22Rv1 (cell line): ENCODE results near the gene ANKS1B.

ENCODE experiments used
- H3K27ac ChIP-seq: fragments of 450-650 bp; 2 replicates; pipeline ENCODE4 v1.5.1; 2017
- ZFX ChIP-seq: fragments of 450-650 bp; IDR thresholded peaks from 2 replicates; pipeline ENCODE4 v1.6.1; 2017; ENCODE audit warnings: antibody characterized with exemption, borderline replicate concordance
- TF ChIP-seq, protein P1 (sequence below): fragments of 450-650 bp; IDR thresholded peaks from 2 replicates; pipeline ENCODE4 v1.5.1; 2017; ENCODE audit warnings: mild to moderate bottlenecking

Gene ANKS1B

DNA sequence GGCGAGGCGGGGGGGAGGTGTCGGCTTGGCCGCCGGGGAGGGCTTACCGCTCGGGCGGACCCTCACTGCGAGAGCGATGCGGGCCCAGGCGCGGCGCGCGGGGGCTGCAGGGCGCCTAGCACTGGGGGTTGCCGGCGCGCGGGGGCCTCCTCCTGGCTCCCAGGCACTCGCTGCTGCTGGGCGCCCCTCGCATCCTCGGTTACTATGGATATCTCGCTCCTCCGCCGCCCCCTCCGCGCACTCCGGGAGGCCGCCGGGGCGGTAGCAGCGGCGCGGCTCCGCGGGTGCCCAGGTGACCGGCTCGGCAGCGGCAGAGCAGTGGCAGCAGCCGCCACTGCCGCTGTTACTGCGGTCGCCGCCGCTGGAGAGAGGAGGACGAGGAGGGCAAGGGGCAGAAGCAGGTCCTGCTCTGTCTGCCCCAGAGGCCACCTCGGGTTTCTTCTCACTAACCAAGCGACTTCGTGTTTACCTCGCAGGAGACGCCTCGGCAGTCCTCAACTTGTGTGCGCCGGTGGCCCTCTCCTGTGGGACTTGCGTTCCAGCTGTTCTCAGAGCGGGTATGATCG, 1089.6 kb downstream of the ANKS1B start:
- TF ChIP-seq, protein P1, sequence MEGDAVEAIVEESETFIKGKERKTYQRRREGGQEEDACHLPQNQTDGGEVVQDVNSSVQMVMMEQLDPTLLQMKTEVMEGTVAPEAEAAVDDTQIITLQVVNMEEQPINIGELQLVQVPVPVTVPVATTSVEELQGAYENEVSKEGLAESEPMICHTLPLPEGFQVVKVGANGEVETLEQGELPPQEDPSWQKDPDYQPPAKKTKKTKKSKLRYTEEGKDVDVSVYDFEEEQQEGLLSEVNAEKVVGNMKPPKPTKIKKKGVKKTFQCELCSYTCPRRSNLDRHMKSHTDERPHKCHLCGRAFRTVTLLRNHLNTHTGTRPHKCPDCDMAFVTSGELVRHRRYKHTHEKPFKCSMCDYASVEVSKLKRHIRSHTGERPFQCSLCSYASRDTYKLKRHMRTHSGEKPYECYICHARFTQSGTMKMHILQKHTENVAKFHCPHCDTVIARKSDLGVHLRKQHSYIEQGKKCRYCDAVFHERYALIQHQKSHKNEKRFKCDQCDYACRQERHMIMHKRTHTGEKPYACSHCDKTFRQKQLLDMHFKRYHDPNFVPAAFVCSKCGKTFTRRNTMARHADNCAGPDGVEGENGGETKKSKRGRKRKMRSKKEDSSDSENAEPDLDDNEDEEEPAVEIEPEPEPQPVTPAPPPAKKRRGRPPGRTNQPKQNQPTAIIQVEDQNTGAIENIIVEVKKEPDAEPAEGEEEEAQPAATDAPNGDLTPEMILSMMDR = peak; percentile 14; the same call in 1 of the 2 replicates
- no peak for TF ChIP-seq ZFX

DNA sequence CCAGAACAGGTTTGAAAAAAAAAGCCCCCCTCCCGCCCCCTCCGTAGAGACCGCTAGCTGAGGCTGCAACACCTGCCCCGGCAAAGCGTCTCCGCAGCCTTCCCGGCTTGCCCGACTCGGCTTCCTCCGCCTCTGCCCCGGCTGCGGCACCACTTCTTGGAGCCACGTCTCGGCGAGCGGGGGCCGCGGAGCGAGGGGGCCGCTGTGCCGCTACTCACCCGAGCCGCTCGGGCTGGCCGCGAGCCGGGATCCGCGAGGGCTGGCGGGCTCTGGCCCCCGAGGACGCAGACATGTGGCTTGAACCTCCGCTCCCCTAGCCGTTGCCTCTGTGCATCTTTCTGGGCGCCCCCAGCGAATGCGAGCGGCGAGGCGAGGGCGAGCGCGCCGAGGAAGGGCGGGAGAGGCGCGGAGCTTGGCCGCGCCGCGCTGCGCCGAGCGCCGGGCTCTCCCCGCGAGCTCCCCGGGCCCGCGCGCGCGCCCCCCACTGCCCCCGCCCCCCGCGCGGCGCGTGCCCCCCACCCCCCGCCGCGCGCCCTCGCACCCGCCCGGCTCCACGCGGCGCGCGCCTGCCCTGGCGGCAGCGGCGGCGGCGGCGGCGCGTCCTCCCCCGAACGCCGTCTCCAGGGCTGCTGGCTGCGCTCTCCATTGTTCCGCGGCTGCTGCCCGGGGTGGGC, 1090.2 kb downstream of the ANKS1B start:
- no peak overlapping the region for H3K27ac ChIP-seq
- TF ChIP-seq, protein P1 = no peak
- TF ChIP-seq ZFX = no peak

More for the DNA sequence above, 1089.6 kb downstream of the ANKS1B start:
- no peak overlapping the region for H3K27ac ChIP-seq

DNA sequence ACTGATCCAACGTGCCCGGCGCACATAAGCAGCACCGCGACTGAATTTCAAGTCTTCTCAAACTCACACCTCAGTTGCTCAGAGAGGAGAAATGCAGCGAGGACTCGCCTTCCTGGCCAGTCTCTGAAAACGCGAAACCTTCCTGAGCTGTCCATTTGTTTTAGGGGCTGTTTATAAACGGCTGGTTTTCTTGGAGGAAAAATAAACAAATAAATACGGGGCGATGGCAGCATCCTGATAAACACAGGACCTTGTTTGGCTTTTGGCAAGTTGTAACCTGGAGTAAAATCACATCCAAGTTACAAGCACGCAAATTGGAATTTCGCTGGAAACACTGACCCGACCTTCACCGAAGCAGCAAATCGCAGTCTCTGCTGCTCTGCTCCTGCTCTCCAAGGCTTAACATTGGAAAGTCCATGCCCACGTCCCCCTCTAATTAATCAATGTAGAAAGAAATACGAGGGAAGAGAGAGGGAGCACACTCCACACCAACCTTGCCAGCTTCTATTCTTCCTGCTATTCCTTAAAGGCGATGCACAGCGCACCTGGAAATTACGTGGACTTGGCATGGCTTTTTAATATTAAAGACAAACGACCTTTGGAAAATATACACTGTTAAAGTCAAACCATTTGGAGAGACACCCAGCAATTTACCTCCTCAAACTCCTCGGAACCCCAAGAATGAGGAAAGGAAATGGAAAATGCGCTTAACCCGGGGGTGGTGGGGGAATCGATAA, 1090.9 kb downstream of the ANKS1B start:
- H3K27ac ChIP-seq = no peak overlapping the region
- TF ChIP-seq, protein P1 = no peak
- TF ChIP-seq ZFX = no peak

GRCh38 chr12:98893126-98893674, 1091.5 kb downstream of the ANKS1B start:
- TF ChIP-seq ZFX = no peak
- TF ChIP-seq, protein P1 = no peak
- no peak overlapping the region for H3K27ac ChIP-seq

GRCh38 chr12:98885778-98886177, 1099.0 kb downstream of the ANKS1B start:
- TF ChIP-seq, protein P1 = no peak
- no peak for TF ChIP-seq ZFX
- no peak overlapping the region for H3K27ac ChIP-seq

GRCh38 chr12:98883231-98883630, 1101.5 kb downstream of the ANKS1B start:
- no peak for TF ChIP-seq ZFX
- TF ChIP-seq, protein P1 = no peak
- no peak overlapping the region for H3K27ac ChIP-seq

DNA sequence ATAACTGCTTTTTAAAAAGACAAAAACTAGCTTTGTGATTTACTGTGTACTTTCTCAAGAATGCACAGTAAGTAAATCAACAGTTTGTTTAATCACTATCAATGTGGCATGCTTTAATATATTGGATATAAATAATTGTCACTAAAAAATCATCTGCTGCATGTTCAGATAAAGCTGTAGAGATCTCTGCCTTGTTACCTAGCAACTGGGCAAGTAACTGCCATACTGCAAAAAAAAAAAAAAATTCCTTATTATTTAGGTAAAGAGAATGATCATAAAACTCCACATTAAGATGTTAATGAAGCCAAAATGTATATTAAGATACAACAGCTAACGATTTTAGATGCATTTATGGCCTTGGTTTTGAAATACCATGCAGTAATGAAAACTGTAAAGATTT, 1102.2 kb downstream of the ANKS1B start:
- TF ChIP-seq, protein P1 = no peak
- no peak for TF ChIP-seq ZFX
- H3K27ac ChIP-seq = no peak overlapping the region
